ENCODE measurements around the gene RBM33.

The RBM33 gene

DNA sequence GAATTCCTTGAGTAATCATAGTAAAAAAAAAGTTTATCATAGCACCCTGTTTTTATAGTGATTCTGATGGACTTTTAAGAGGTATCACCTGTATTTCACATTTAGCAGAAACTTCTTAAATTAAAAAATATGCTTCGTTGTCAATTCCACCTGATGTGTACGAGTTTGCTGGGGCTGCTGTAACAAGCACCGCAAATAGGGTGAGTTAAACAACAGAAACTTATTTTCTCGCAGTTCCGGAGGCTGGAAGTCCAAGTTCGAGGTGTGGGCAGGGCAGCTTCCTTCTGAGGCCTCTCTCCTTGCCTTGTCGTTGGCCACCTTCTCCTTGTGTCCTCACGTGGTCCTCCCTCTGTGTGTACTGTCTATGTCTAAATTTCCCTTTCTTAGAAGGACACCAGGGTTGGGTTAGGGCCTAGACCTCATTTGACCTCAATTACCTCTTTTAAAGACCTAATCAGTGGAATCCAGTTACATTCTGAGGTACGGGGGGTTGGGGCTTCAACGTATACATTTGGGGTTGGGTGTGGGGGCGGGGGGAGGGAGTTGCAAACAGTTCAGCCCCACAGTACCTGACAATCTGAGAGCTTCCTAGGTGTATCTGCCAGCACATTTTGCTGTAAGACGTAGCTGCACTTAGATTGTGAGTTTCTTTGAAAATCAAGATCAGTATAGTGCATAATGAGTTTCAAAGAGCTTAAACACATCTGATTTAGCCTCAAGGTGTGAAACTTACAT lies 72.7 kb downstream of the RBM33 start:
- Mint-ChIP-seq H3K4me3 (no peak overlapping the region), H3K36me3 (ENCODE audit: low read depth) (peaks cover 53% of the 10 kb centered on the region), H3K27ac (peak overlapping the region; percentile 18), H3K27me3 (ENCODE audit: low read depth, poor library complexity) (peaks cover 5% of the 10 kb centered on the region), H3K9me3 (no peaks in the 10 kb centered on the region), H3K4me1 (no peaks in the 10 kb centered on the region)
- TF ChIP-seq, protein P1, sequence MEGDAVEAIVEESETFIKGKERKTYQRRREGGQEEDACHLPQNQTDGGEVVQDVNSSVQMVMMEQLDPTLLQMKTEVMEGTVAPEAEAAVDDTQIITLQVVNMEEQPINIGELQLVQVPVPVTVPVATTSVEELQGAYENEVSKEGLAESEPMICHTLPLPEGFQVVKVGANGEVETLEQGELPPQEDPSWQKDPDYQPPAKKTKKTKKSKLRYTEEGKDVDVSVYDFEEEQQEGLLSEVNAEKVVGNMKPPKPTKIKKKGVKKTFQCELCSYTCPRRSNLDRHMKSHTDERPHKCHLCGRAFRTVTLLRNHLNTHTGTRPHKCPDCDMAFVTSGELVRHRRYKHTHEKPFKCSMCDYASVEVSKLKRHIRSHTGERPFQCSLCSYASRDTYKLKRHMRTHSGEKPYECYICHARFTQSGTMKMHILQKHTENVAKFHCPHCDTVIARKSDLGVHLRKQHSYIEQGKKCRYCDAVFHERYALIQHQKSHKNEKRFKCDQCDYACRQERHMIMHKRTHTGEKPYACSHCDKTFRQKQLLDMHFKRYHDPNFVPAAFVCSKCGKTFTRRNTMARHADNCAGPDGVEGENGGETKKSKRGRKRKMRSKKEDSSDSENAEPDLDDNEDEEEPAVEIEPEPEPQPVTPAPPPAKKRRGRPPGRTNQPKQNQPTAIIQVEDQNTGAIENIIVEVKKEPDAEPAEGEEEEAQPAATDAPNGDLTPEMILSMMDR (IDR thresholded peaks at IDR 0.05): no peak
- DNase-seq: no peak

DNA sequence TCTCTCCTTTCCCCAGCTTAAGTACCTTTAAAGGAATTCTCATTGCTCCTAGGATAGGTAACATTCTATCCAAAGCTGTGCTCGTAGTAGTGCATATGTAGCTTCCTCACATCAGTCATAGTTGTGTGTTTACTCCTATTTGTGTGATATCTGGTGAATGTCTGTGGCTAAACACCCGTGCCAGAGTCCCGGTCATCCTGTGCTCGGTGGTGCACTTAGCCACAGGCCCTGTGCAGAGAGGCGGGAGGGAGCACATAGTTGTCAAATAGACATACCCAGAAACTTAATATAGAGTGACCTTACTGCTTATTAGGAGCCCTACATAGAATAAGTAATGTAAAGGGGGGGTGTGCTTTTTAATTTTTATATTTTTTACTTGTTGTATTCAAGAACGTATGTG lies 76.6 kb downstream of the RBM33 start:
- Mint-ChIP-seq H3K36me3 (ENCODE audit: low read depth) (peaks cover 44% of the 10 kb centered on the region), H3K27ac (no peak overlapping the region), H3K4me1 (peaks cover 5% of the 10 kb centered on the region), H3K4me3 (no peak overlapping the region), H3K9me3 (no peaks in the 10 kb centered on the region), H3K27me3 (ENCODE audit: low read depth, poor library complexity) (no peaks in the 10 kb centered on the region)
- DNase-seq: no peak
- TF ChIP-seq, protein P1 (IDR thresholded peaks at IDR 0.05): no peak

DNA sequence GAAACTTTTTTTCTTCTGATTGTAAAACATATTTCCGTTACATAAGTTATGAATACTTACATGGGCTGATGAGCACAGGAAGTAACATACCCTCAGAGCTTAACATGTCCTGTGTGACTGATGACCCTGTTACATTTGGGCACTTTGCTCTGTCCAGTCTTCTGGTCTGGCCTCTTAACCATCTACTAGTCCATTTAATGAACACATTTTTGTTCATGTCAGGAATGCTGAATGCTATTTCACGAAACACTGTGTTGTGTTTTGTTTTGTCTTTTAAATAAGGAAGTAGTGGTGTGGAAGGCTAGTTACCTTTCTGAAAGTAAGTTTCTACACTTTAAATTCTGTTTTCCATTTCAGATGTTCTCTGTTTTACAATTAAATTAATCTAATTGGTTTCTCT lies 77.7 kb downstream of the RBM33 start:
- Mint-ChIP-seq H3K9me3 (no peaks in the 10 kb centered on the region), H3K36me3 (ENCODE audit: low read depth) (peaks cover 33% of the 10 kb centered on the region), H3K27me3 (ENCODE audit: low read depth, poor library complexity) (no peaks in the 10 kb centered on the region), H3K4me1 (peaks cover 5% of the 10 kb centered on the region), H3K27ac (no peak overlapping the region), H3K4me3 (no peak overlapping the region)
- DNase-seq: no peak
- TF ChIP-seq, protein P1 (IDR thresholded peaks at IDR 0.05): no peak

DNA sequence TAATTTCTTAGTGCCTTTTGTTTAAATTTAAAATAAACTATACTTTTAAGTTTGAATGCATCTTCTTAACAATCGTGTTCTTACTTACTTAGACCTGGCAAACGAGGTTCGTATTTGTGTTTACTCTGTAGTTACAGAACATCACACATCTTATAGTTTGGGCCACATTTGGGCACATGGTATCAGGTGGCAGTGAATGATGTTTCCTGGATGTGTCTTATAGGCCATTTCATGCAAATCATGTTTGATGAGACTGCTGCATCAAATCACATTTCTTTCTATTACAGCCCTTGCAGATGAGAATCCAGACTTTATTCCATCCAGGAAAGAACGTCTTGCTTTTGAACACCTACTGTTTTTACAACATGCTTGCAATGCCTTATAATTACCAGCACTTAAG lies 78.5 kb downstream of the RBM33 start:
- peaks cover 5% of the 10 kb centered on the region for H3K4me1 Mint-ChIP-seq
- no peaks in the 10 kb centered on the region for H3K9me3 Mint-ChIP-seq
- TF ChIP-seq, protein P1 (IDR thresholded peaks at IDR 0.05): no peak

DNA sequence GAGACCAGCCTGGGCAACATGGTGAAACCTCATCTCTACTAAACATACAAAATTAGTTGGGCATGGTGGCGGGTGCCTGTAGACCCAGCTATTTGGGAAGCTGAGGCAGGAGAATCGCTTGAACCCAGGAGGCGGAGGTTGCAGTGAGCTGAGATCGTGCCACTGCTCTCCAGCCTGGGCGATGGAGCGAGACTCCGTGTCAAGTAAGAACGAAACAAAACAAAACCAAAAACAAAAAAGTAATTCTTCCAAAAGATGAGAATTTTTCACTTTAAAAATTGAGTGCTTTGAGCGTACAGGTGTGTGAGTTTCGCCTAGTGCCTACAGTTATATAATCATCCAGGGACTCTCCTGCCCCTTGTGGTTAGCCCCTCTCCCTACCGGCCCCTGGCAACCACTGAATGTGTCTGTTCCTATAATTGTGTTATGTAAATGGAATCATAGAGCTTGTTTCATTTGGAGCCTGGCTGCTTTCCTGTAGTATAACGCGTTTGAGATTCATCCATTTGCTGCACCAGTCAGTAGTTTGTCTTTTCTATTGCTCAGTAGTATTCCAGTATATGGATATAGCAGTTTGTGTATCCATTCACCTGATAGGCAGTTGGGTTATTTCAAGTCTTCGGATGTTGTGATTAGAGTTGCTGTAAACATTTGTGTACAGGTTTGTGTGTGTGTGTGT lies 80.0 kb downstream of the RBM33 start:
- Mint-ChIP-seq H3K36me3 (ENCODE audit: low read depth) (peaks cover 34% of the 10 kb centered on the region), H3K27ac (peak overlapping the region; percentile 5)

More for the DNA sequence above, 78.5 kb downstream of the RBM33 start:
- Mint-ChIP-seq H3K36me3 (ENCODE audit: low read depth) (peaks cover 27% of the 10 kb centered on the region), H3K27ac (no peak overlapping the region), H3K4me3 (no peak overlapping the region), H3K27me3 (ENCODE audit: low read depth, poor library complexity) (no peaks in the 10 kb centered on the region)
- no peak for DNase-seq

More for the DNA sequence above, 80.0 kb downstream of the RBM33 start:
- DNase-seq: no peak
- H3K4me1 Mint-ChIP-seq: peaks cover 5% of the 10 kb centered on the region
- TF ChIP-seq, protein P1 (IDR thresholded peaks at IDR 0.05): no peak
- no peak overlapping the region for H3K4me3 Mint-ChIP-seq
- no peaks in the 10 kb centered on the region for H3K27me3 Mint-ChIP-seq (ENCODE audit: low read depth, poor library complexity)
- H3K9me3 Mint-ChIP-seq: no peaks in the 10 kb centered on the region

Data from nephron progenitor cell (in vitro differentiated cells).